BJ (cell line): Measurements from ENCODE around the gene MYO10. TPM values are rescaled to one million over a fixed set of nuclear protein-coding genes. Genes with fewer than 3 reads are reported as not detected.
"Not testable (repeated sequence)": the region's sequence is repeated elsewhere in the genome, so short reads cannot be mapped to it uniquely, and the experiment has no call there.

Experiments
- CTCF ChIA-PET: fragments of 350-600 bp; formaldehyde crosslinking; extraction: SDS; loops from one replicate; lab custom pipeline; 2021; ENCODE audit warnings: antibody characterized with exemption, inconsistent platforms; lab: Yijun Ruan, JAX
- POLR2A ChIA-PET: fragments of 300-600 bp; sonication (Branson Sonifier 250); formaldehyde crosslinking; extraction: SDS; loops from one replicate; lab custom pipeline; 2021; ENCODE audit warnings: antibody characterized with exemption; lab: Charles Lee
- DNase-seq: peaks from one replicate; pipeline ENCODE4 v3.0.0-alpha.2; 2011; ENCODE audit warnings: low read depth
- H3K27me3 ChIP-seq: 2 replicates; pipeline ENCODE4 v1.6.0; 2011; ENCODE audit warnings: low read length; ENCODE audit not compliant: control insufficient read depth, insufficient read depth
- H3K36me3 ChIP-seq: 2 replicates; pipeline ENCODE4 v1.5.1; 2011; ENCODE audit warnings: low read length; ENCODE audit not compliant: control insufficient read depth, insufficient read depth
- H3K4me3 ChIP-seq: 2 replicates; pipeline ENCODE4 v1.5.1; 2011; ENCODE audit warnings: low read depth, mild to moderate bottlenecking, control low read depth, low read length
- polyA plus RNA-seq: library from polyadenylated mRNA; depleted of rRNA; stranded (reverse); fragments of >200 nt; gene quantifications from 2 replicates; pipeline ENCODE4 v1.2.3, GENCODE V29; 2011
- TF ChIP-seq, protein P1 (sequence below): IDR thresholded peaks from 2 replicates; pipeline ENCODE4 v1.5.1; 2011; ENCODE audit warnings: low read depth, mild to moderate bottlenecking, control low read depth, inconsistent platforms, low read length, moderate library complexity; ENCODE audit not compliant: insufficient read depth

MYO10 gene
- polyA plus RNA-seq, 1 experiment: 17.1 TPM

- ChIA-PET CTCF (interaction anchor here (1.2 kb wide), 1 partner anchor 9 kb away, joined by 3 read pairs; no protein-coding TSS in a partner anchor), POLR2A (no interaction called here)
- Histone ChIP-seq H3K4me3 (no peak overlapping the region), H3K36me3 (peaks cover 10% of the 10 kb centered on the region), H3K27me3 (no peaks in the 10 kb centered on the region)
- DNase-seq: no peak
- TF ChIP-seq, protein P1, sequence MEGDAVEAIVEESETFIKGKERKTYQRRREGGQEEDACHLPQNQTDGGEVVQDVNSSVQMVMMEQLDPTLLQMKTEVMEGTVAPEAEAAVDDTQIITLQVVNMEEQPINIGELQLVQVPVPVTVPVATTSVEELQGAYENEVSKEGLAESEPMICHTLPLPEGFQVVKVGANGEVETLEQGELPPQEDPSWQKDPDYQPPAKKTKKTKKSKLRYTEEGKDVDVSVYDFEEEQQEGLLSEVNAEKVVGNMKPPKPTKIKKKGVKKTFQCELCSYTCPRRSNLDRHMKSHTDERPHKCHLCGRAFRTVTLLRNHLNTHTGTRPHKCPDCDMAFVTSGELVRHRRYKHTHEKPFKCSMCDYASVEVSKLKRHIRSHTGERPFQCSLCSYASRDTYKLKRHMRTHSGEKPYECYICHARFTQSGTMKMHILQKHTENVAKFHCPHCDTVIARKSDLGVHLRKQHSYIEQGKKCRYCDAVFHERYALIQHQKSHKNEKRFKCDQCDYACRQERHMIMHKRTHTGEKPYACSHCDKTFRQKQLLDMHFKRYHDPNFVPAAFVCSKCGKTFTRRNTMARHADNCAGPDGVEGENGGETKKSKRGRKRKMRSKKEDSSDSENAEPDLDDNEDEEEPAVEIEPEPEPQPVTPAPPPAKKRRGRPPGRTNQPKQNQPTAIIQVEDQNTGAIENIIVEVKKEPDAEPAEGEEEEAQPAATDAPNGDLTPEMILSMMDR: no peak
Measured at GRCh38 chr5:16661713-16662112, 274.4 kb downstream of the MYO10 start.

DNA sequence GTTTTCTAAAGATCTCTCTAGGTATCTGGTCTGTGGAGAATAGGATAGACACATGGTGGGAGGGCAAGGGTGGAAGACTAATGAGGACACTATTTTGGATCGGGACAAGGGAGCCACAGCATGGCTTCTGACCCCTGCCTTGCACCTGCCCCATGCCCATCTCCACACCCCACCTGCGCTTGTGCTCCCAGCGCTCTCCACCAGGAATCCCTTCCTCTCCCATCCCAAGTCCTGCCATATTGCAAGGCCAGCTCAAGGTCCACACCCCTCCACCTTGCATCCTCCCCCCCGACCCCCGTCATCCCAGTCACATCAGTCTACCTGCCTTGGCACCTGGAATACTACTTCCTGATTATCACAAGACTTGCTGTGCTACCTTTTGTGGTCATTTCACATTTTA lies 275.1 kb downstream of the MYO10 start:
- Histone ChIP-seq H3K36me3 (peaks cover 5% of the 10 kb centered on the region), H3K4me3 (no peak overlapping the region), H3K27me3 (no peaks in the 10 kb centered on the region)
- ChIA-PET CTCF (no interaction called here), POLR2A (no interaction called here)
- no peak for DNase-seq
- TF ChIP-seq, protein P1: no peak

DNA sequence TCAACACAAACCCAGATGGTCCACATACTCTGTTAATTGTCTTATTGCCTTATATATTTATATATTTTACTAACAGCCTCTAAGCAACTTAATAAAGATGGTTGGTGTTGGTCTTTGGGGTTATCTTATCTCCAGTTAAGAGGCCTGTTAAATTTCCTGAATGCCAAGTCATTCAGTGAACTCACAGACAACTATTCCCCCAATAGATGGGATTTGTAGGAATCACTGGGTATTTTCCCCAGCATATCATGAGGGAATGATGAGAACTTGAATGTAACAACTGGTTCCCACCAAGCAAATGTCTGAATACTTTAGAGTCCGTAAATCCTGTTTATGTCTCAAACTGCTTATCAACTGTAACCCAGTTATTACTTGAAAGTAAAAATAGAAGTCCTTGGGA lies 276.6 kb downstream of the MYO10 start:
- TF ChIP-seq, protein P1: no peak
- Histone ChIP-seq H3K27me3 (peaks cover 2% of the 10 kb centered on the region; the same call in 1 of the 2 replicates), H3K4me3 (no peak overlapping the region), H3K36me3 (peaks cover 3% of the 10 kb centered on the region; the same call in 1 of the 2 replicates)
- POLR2A ChIA-PET: no interaction called here
- DNase-seq: no peak
- CTCF ChIA-PET: no interaction called here

- ChIA-PET CTCF (interaction anchor here (0.8 kb wide), 1 partner anchor 9 kb away, joined by 3 read pairs; no protein-coding TSS in a partner anchor), POLR2A (no interaction called here)
- H3K4me3 ChIP-seq: no peak overlapping the region
- no peaks in the 10 kb centered on the region for H3K36me3 ChIP-seq
- H3K27me3 ChIP-seq: peaks cover 2% of the 10 kb centered on the region; the same call in 1 of the 2 replicates
- no peak for DNase-seq
- TF ChIP-seq, protein P1: no peak
Measured at GRCh38 chr5:16656561-16657191, 279.4 kb downstream of the MYO10 start.

GRCh38 chr5:16654647-16655334 lies 281.3 kb downstream of the MYO10 start:
- H3K36me3 ChIP-seq: no peaks in the 10 kb centered on the region
- POLR2A ChIA-PET: no interaction called here
- no peak overlapping the region for H3K4me3 ChIP-seq
- CTCF ChIA-PET: no interaction called here
- TF ChIP-seq, protein P1: no peak
- H3K27me3 ChIP-seq: peaks cover 2% of the 10 kb centered on the region; the same call in 1 of the 2 replicates
- DNase-seq: no peak

DNA sequence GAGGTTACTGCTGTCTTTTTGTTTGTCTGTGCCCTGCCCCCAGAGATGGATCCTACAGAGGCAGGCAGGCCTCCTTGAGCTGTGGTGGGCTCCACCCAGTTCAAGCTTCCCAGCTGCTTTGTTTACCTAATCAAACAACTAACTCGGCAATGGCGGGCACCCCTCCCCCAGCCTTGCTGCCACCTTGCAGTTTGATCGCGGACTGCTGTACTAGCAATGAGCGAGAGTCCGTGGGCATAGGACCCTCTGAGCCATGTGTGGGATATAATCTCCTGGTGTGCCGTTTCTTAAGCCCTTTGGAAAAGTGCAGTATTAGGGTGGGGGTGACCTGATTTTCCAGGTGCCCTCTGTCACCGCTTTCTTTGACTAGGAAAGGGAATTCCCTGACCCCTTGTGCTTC lies 287.3 kb downstream of the MYO10 start:
- H3K4me3 ChIP-seq, DNase-seq, POLR2A ChIA-PET, CTCF ChIA-PET, H3K27me3 ChIP-seq, H3K36me3 ChIP-seq: not testable (repeated sequence)
